GM12864 (cell line): Measurements from ENCODE around the gene MAP3K19.
"Not testable (repeated sequence)": the region's sequence is repeated elsewhere in the genome, so short reads cannot be mapped to it uniquely, and the experiment has no call there.

Experiments
- DNase-seq: peaks from one replicate; pipeline ENCODE4 v3.0.0-alpha.2; 2011; ENCODE audit warnings: low read depth
- H3K4me3 ChIP-seq: 2 replicates; pipeline ENCODE4 v1.5.1; 2011; ENCODE audit warnings: mild to moderate bottlenecking, low read depth, low read length, control low read depth
- TF ChIP-seq, protein P1 (sequence below): IDR thresholded peaks from 2 replicates; pipeline ENCODE4 v1.5.1; 2011; ENCODE audit warnings: low read depth, mild to moderate bottlenecking, moderate library complexity, low read length, control low read depth, inconsistent platforms; ENCODE audit errors: missing control alignments

MAP3K19 gene

DNA sequence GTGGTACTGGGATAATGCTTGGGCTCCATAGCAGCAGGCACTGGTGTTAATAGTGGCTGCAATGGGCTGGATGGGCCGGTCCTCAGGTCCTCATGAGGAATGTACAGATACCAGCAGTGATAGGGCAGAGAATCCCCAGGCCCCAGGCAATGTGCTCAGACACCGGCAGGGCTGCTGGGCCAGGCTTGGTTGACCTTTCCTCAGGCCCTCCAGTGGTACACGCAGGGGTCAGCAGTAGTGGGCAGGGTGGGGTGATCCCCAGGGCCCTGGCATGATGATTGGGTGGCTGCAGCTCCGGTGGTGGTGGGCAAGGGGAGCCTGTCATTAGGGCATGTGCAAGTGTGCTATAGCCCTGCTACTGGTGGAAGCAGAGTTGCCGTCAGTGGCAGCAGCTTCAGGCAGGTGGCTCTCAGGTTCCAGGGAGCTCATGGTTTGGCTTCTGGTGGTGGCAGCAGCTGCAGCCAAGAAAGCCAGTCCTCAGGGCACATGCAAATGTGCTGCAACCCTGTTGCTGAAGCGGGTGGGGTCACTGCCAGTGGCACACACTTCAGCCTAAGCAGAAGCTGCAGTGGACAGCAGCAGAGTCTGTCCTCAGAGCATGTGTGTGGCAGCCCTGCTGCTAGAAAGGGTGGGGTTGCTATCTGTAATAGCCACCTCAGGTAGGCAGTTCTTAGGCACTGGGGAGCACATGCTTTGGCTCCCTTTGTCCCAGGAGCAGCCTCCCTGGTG is 71.8 kb downstream of the MAP3K19 start:
- no peak for DNase-seq
- TF ChIP-seq, protein P1, sequence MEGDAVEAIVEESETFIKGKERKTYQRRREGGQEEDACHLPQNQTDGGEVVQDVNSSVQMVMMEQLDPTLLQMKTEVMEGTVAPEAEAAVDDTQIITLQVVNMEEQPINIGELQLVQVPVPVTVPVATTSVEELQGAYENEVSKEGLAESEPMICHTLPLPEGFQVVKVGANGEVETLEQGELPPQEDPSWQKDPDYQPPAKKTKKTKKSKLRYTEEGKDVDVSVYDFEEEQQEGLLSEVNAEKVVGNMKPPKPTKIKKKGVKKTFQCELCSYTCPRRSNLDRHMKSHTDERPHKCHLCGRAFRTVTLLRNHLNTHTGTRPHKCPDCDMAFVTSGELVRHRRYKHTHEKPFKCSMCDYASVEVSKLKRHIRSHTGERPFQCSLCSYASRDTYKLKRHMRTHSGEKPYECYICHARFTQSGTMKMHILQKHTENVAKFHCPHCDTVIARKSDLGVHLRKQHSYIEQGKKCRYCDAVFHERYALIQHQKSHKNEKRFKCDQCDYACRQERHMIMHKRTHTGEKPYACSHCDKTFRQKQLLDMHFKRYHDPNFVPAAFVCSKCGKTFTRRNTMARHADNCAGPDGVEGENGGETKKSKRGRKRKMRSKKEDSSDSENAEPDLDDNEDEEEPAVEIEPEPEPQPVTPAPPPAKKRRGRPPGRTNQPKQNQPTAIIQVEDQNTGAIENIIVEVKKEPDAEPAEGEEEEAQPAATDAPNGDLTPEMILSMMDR: no peak
- H3K4me3 ChIP-seq: no peak overlapping the region

GRCh38 chr2:134973241-134974138 is 73.8 kb downstream of the MAP3K19 start:
- DNase-seq: peak; percentile 26
- no peak overlapping the region for H3K4me3 ChIP-seq
- TF ChIP-seq, protein P1: no peak

DNA sequence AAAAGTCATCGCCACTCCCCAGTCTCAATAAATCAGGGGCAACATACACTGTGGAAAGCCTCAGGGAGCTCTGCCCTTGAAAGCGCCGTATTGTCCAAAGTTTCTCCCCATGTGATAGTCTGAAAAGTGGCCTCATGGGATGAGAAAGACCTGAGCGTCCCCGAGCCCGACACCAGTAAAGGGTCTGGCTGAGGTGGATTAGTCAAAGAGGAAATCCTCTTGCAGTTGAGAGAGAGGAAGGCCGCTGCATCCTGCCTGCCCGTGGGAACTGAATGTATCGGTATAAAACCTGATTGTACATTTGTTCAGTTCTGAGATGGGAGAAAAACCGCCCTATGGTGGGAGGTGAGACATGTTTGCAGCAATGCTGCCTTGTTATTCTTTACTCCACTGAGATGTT is 80.1 kb downstream of the MAP3K19 start:
- not testable (repeated sequence) for H3K4me3 ChIP-seq, DNase-seq

DNA sequence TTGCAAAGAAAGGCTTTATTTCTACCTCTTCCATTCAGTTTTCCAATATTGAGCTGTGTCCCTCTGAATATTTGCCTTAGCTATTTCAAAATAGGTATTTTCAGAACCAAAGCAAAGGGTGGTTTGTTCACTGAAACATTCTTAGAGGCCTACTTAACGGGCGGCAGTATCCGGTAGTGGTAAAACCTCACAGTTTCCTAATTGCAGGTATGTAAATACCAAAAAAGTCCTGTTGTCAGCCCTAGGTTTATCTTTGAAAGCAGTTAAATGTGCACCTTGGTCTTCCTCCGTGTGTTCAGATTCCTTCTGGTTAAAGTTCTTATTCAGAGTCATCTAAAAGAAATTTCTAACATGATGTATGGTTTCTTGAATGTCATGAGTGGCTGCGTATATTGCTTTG is 89.8 kb downstream of the MAP3K19 start:
- TF ChIP-seq, protein P1: no peak
- DNase-seq: no peak
- H3K4me3 ChIP-seq: no peak overlapping the region

DNA sequence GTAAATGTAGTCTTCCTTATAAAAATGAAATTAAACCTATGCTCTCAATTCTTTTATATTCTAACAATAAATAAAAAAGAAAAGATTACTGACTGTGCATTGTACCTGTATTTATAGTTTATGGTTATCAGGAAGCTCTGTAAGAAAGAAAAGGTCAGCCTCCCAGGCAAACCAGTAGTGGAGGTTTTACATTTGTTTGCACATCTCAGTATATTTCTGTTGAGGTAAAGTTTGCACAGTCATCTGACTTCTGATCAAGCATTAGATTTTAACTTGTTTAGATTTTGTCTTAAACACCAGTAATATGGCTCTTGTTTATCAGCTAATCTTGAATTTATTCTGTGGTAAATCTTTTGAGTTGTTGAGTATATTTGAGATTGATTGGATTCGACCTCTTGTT is 91.5 kb downstream of the MAP3K19 start:
- H3K4me3 ChIP-seq: no peak overlapping the region
- DNase-seq: no peak
- TF ChIP-seq, protein P1: no peak

DNA sequence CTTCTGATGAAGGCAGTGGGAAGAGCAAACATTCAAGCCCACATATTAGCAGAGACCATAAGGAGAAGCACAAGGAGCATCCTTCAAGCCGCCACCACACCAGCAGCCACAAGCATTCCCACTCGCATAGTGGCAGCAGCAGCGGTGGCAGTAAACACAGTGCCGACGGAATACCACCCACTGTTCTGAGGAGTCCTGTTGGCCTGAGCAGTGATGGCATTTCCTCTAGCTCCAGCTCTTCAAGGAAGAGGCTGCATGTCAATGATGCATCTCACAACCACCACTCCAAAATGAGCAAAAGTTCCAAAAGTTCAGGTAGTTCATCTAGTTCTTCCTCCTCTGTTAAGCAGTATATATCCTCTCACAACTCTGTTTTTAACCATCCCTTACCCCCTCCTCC is 93.2 kb downstream of the MAP3K19 start:
- no peak overlapping the region for H3K4me3 ChIP-seq
- no peak for DNase-seq
- TF ChIP-seq, protein P1: no peak

DNA sequence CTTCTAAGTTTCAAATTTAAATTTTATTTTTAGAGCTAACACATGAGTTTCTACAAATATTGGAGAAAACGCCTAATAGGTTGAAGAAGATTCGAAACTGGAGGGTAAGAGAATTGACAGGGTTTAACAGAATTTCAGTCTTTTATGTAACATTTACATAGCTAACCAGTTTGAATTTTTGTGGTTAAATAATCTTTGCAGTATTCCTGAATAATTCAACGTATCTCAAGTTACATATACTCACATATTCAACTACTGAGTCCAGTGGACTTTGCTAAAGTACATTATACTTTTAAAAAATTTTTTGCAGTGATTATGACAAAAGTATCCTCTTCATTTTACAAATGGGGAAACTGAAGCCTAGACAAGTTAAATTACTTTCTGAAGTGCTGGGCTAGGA is 94.6 kb downstream of the MAP3K19 start:
- no peak overlapping the region for H3K4me3 ChIP-seq
- TF ChIP-seq, protein P1: no peak
- no peak for DNase-seq
